Mucosa of descending colon (tissue), 3 donors: ENCODE data around the gene L2HGDH. TPM values are rescaled to one million over a fixed set of nuclear protein-coding genes. Genes with fewer than 3 reads are reported as not detected.
"Not testable (repeated sequence)": the region's sequence is repeated elsewhere in the genome, so short reads cannot be mapped to it uniquely, and the experiment has no call there.

Source experiments
- ATAC-seq: fragments of 200-7000 bp; cut with Tn5 transposase; one replicate; pipeline ENCODE4 v1.9.1; 2020; ENCODE audit warnings: mild to moderate bottlenecking, moderate library complexity
- DNase-seq, 3 donors: peaks; one replicate each; pipeline ENCODE4 v3.0.0-alpha.2; 2020
- H3K36me3 ChIP-seq: fragments of 200-600 bp; one replicate; pipeline ENCODE4 v1.8.0; 2021; ENCODE audit warnings: low read depth, mild to moderate bottlenecking
- H3K4me1 ChIP-seq: fragments of 200-600 bp; one replicate; pipeline ENCODE4 v1.8.0; 2021; ENCODE audit warnings: low read depth, mild to moderate bottlenecking
- H3K4me3 ChIP-seq: fragments of 200-600 bp; one replicate; pipeline ENCODE4 v1.8.0; 2021; ENCODE audit warnings: mild to moderate bottlenecking
- H3K9me3 ChIP-seq: fragments of 200-600 bp; one replicate; pipeline ENCODE4 v1.8.0; 2021; ENCODE audit warnings: mild to moderate bottlenecking
- intact Hi-C, 2 donors: fragments of 100-400 bp; cut with DNase I in 1 of 2; cut with micrococcal nuclease in 1 of 2; formaldehyde crosslinking; loops; one replicate each; pipeline versions ENCODE4 v1.11.0 to v1.11.1; 2022; cut with DNase I, micrococcal nuclease
- total RNA-seq, 3 donors: library from RNA; stranded (reverse); fragmentation: NEBNext Ultra II Directional in 2 of 3; extraction: Animal tissue kit (Norgen Biotek cat#: 25700) in 2 of 3; gene quantifications; one replicate each; pipeline versions ENCODE4 v1.2.1 to v1.2.4, GENCODE V29; 2021 to 2023
- TF ChIP-seq, protein P1 (sequence below): fragments of 200-600 bp; IDR thresholded peaks from one replicate; pipeline ENCODE4 v1.8.0; 2022; ENCODE audit warnings: antibody characterized with exemption, mild to moderate bottlenecking
- donor health status: DM: no; HTN: no; CAD: no; lungs with moderate emphysema.
- donor health status: DM: no; HTN: no; CAD: no.
- donor health status: DM: no; HTN: yes; CAD: no.

Gene L2HGDH
- total RNA-seq, 3 donors from 2014 or later = 7.2 to 11.2 (median 9.8) TPM

DNA sequence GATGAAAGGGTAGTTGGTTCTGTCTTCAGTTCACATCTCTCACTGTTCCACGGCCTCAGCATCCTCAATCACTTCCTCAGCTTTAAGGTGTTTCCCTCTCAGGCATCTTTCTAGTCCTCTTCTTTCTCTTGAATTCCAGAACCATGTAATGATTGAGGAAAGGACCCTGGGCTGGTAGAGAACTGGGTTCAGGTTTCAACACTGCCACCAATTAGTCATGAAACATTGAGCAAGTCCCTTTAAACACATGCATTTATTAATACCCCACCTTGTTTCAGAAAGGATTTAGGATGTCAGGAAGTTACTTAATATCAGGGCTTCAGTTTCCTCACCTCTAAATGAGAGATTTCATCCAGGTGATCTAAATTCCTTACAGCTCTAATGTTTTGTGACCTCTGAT is 7.3 kb upstream of the L2HGDH start:
- Histone ChIP-seq H3K36me3 (no peaks in the 10 kb centered on the region), H3K4me1 (peaks cover 5% of the 10 kb centered on the region), H3K4me3 (no peak overlapping the region), H3K9me3 (no peaks in the 10 kb centered on the region)
- ATAC-seq (no peak), DNase-seq (no peak)
- intact Hi-C loops = loop anchor here in 1 of 2 donors (10.0 kb wide), 1 partner anchor 76 kb away; the partner anchor contains the start of gene CDKL1
- TF ChIP-seq, protein P1, sequence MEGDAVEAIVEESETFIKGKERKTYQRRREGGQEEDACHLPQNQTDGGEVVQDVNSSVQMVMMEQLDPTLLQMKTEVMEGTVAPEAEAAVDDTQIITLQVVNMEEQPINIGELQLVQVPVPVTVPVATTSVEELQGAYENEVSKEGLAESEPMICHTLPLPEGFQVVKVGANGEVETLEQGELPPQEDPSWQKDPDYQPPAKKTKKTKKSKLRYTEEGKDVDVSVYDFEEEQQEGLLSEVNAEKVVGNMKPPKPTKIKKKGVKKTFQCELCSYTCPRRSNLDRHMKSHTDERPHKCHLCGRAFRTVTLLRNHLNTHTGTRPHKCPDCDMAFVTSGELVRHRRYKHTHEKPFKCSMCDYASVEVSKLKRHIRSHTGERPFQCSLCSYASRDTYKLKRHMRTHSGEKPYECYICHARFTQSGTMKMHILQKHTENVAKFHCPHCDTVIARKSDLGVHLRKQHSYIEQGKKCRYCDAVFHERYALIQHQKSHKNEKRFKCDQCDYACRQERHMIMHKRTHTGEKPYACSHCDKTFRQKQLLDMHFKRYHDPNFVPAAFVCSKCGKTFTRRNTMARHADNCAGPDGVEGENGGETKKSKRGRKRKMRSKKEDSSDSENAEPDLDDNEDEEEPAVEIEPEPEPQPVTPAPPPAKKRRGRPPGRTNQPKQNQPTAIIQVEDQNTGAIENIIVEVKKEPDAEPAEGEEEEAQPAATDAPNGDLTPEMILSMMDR = no peak

DNA sequence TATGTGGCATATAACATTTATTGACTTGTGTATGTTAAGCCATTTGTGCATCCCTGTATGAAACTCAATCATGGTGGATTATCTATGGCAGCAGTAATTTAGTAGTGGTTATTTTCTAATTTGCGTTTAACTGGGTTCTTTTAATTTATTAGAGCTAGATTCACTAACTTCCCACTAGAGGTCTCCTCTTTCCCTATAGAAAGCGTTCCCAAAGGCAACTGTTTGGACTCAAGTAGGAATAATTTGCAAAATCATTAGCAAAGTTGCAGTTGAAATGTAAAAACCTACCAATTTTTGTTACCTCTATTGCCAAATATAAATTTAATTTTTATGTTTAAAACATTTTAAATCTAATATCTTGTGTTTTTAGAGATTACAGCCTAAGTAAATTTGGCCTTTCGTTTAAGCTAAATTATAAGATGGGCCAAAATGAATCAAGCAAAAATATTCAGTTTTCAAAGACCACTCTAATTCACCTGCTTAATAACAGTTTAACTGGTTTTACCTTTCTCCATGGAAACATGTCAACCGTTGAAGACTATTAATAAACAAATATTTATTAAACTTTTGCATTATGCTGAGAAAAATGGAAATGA is 6.1 kb upstream of the L2HGDH start:
- TF ChIP-seq, protein P1 = peak; percentile 23
- intact Hi-C loops = loop anchor here in 1 of 2 donors (10.0 kb wide), 1 partner anchor 77 kb away; the partner anchor contains the start of gene CDKL1
- H3K4me1 ChIP-seq = peaks cover 5% of the 10 kb centered on the region
- H3K36me3 ChIP-seq = no peaks in the 10 kb centered on the region
- H3K4me3 ChIP-seq = no peak overlapping the region
- ATAC-seq = no peak
- DNase-seq = no peak
- no peaks in the 10 kb centered on the region for H3K9me3 ChIP-seq

DNA sequence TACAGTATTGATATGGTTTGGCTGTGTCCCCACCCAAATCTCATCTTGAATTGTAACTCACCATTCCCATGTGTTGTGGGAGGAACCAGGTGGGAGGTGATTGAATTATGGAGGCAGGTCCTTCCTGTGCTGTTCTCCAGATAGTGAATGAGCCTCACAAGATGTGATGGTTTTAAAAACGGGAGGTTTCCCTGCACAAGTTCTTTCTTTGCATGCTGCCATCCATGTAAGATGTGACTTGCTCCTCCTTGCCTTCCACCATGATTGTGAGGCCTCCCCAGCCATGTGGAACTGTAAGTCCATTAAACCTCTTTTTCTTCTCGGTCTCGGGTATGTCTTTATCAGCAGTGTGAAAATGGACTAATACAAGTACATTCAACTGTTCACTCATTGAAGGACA is 2.1 kb upstream of the L2HGDH start:
- H3K4me1 ChIP-seq, ATAC-seq, H3K4me3 ChIP-seq, H3K9me3 ChIP-seq, H3K36me3 ChIP-seq, DNase-seq: not testable (repeated sequence)
- intact Hi-C loops = loop anchor here in 1 of 2 donors (10.0 kb wide), 1 partner anchor 81 kb away; the partner anchor contains the start of gene CDKL1

DNA sequence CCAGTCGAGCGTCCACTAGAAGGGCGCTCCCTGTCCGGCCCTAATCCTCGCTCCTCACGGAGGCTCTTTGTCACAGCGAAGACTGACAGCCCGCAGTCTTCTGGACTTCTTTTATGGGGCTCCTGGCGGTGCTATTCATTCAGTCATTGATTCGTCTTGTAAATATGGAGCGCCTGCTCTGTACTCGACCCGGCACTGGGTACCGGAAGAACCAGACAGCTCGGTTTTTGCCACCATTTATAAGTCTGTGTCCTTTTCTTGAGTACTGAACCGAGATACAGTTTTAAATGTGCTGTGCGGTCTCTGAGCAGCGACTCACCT is 665 bp upstream of the L2HGDH start:
- DNase-seq = no peak
- no peaks in the 10 kb centered on the region for H3K9me3 ChIP-seq
- peak overlapping the region; percentile 56 for H3K4me3 ChIP-seq
- TF ChIP-seq, protein P1 = no peak
- H3K4me1 ChIP-seq = peaks cover 7% of the 10 kb centered on the region
- peak; percentile 50 for ATAC-seq
- intact Hi-C loops = loop anchor here in 1 of 2 donors (10.0 kb wide), 1 partner anchor 82 kb away; the partner anchor contains the start of gene CDKL1
- H3K36me3 ChIP-seq = no peaks in the 10 kb centered on the region

DNA sequence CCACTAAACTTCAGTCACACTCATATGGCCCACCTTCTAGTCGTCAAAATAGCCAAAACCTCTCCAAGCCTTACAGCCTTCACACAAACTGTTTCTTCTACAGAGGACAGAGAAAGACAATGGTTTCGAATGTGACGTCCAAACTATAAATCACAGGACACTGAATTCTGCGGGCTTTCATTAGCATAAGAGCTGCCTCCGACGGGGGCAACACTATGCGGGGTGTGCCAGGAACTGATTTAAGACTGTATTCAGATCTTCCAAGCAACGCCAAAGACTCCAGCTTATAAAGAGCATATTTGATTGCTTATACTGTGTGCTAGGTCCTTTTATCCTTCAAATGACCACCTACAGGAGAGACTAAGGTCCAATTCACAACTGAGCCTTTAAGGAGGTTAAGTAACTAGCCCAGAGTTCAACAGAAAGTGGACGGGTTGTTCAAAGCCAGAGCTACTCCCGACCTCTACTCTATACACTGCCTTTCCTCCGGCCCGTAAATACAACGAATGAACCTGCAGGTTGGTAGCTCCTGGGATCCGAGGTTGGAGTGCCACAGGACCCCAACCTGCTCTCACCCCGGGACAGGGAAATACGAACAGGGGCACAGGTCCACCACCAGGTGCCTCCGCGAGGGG is 575 bp downstream of the L2HGDH start:
- intact Hi-C loops = loop anchor here in 1 of 2 donors (10.0 kb wide), 1 partner anchor 83 kb away; the partner anchor contains the start of gene CDKL1
- no peak for ATAC-seq
- Histone ChIP-seq H3K36me3 (no peaks in the 10 kb centered on the region), H3K4me1 (peaks cover 7% of the 10 kb centered on the region), H3K4me3 (peak overlapping the region; percentile 56), H3K9me3 (no peaks in the 10 kb centered on the region)
- TF ChIP-seq, protein P1 = no peak
- peak in 1 of 3 donors; percentile 16 for DNase-seq

DNA sequence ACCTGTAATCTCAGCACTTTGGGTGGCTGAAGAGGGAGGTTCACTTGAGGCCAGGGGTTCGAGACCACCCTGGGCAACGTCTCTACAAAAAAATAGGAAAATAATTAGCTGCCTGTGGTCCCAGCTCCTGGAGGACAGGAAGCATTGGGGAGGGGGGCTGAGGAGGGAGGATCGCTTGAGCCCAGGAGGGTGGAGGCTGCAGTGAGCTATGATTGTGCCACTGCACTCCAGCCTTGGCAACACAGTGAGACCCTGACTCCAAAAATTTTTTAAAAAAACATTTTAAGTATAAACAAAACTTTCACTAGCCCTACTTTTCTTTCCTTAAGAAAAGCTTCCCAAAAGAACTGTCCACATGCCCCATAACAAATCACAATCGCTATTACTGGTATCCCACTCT is 1.6 kb downstream of the L2HGDH start:
- TF ChIP-seq, protein P1 = no peak
- ATAC-seq (no peak), DNase-seq (no peak)
- intact Hi-C loops = loop anchor here in 1 of 2 donors (10.0 kb wide), 1 partner anchor 84 kb away; the partner anchor contains the start of gene CDKL1
- Histone ChIP-seq H3K4me3 (no peak overlapping the region), H3K4me1 (peaks cover 7% of the 10 kb centered on the region), H3K9me3 (no peaks in the 10 kb centered on the region), H3K36me3 (no peaks in the 10 kb centered on the region)
